Type B pancreatic cell (in vitro differentiated cells): ENCODE data around the gene FIG4. TPM values are rescaled to one million over a fixed set of nuclear protein-coding genes. Genes with fewer than 3 reads are reported as not detected.

Experiments used
- DNase-seq: peaks from one replicate; pipeline ENCODE4 v3.0.0; 2021; ENCODE audit warnings: mixed read lengths; ENCODE audit not compliant: unreplicated experiment; ENCODE audit errors: extremely low spot score
- H3K27ac Mint-ChIP-seq: 2 replicates; pipeline ENCODE4 v1.8.0; 2021; ENCODE audit warnings: mild to moderate bottlenecking, mixed read lengths
- H3K27me3 Mint-ChIP-seq: 2 replicates; pipeline ENCODE4 v1.8.0; 2021; ENCODE audit warnings: mixed read lengths
- H3K36me3 Mint-ChIP-seq: 2 replicates; pipeline ENCODE4 v1.8.0; 2021; ENCODE audit warnings: mixed read lengths
- H3K4me1 Mint-ChIP-seq: one replicate; pipeline ENCODE4 v1.8.0; 2021; ENCODE audit warnings: mixed read lengths; ENCODE audit not compliant: unreplicated experiment
- H3K4me3 Mint-ChIP-seq: 2 replicates; pipeline ENCODE4 v1.8.0; 2021; ENCODE audit warnings: mild to moderate bottlenecking, mixed read lengths
- H3K9me3 Mint-ChIP-seq: 2 replicates; pipeline ENCODE4 v1.8.0; 2021; ENCODE audit warnings: mixed read lengths
- total RNA-seq: library from RNA; stranded (reverse); gene quantifications from 2 replicates; pipeline ENCODE4 v1.2.1, GENCODE V29; 2021; ENCODE audit warnings: low replicate concordance
- TF ChIP-seq, protein P1 (sequence below): fragments of 200-600 bp; sonication (generic); conservative IDR thresholded peaks from 2 replicates; pipeline ENCODE4 v1.5.0; 2021; ENCODE audit warnings: antibody characterized with exemption, mild to moderate bottlenecking

The FIG4 gene
- total RNA-seq, 1 donor from 2014 or later, result 15.4 TPM

DNA sequence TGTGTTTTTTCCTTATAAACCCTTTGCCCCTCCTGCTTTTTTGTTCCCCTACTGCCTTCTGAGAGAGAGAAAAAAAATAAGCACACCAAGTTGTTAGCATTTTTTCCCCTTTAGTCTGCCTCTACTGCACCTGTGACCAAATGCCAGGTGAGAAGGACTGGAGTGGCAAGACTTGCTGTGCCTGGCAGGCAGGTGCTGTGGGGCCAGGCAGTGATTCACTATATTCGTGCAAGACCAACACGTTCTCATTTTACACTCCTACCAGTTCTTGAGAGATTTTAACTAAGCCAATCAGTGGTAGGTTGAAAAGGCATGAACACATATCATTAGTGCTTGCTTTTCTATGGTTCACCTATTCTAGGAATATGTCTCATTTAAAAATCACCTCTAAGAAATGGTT is 109.7 kb downstream of the FIG4 start:
- DNase-seq, result no peak
- no peak overlapping the region for H3K4me3 Mint-ChIP-seq
- no peaks in the 10 kb centered on the region for H3K9me3 Mint-ChIP-seq
- peaks cover 12% of the 10 kb centered on the region for H3K36me3 Mint-ChIP-seq
- TF ChIP-seq, protein P1, sequence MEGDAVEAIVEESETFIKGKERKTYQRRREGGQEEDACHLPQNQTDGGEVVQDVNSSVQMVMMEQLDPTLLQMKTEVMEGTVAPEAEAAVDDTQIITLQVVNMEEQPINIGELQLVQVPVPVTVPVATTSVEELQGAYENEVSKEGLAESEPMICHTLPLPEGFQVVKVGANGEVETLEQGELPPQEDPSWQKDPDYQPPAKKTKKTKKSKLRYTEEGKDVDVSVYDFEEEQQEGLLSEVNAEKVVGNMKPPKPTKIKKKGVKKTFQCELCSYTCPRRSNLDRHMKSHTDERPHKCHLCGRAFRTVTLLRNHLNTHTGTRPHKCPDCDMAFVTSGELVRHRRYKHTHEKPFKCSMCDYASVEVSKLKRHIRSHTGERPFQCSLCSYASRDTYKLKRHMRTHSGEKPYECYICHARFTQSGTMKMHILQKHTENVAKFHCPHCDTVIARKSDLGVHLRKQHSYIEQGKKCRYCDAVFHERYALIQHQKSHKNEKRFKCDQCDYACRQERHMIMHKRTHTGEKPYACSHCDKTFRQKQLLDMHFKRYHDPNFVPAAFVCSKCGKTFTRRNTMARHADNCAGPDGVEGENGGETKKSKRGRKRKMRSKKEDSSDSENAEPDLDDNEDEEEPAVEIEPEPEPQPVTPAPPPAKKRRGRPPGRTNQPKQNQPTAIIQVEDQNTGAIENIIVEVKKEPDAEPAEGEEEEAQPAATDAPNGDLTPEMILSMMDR, result no peak
- H3K27ac Mint-ChIP-seq, result no peak overlapping the region
- no peaks in the 10 kb centered on the region for H3K4me1 Mint-ChIP-seq
- H3K27me3 Mint-ChIP-seq, result no peaks in the 10 kb centered on the region

DNA sequence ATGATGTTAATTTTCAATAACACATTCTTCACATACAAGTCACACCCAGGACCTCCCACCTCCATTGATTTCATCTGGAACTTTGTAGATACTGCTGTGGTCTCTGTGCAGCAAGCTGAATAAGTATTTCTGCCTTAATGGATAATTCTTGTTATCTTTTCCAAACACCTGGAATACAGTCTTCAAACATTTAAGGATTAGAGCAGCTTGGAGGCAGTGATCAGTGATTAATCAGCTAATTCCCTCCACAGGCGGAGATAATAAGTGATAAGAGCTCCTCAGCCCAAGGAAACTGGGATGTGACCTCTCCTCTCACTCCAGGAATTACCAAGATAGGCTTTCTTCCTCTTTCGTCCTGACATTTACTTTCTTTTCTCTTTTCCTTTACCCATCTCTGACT is 110.7 kb downstream of the FIG4 start:
- Mint-ChIP-seq H3K36me3 (peaks cover 12% of the 10 kb centered on the region), H3K9me3 (no peaks in the 10 kb centered on the region), H3K4me1 (no peaks in the 10 kb centered on the region), H3K27ac (no peak overlapping the region), H3K27me3 (no peaks in the 10 kb centered on the region), H3K4me3 (no peak overlapping the region)
- DNase-seq, result no peak
- TF ChIP-seq, protein P1, result no peak

DNA sequence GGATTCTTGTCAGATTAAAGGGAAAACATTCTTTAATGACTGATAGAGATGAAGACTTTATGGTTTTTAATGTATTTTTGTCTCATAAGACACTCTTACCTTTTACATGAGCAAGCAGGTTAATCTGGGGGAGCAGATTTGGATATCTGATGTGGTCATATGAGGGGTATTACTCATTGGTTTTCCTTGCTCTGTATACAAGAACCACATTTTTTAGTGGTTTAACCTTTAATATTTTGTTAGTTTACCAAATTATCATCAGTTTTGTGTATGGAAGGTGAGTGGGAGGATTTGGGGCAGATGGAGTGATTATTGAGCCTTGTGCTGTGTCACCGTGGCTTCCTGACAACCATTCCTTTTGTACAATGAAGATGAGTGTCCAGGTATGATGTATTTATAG is 112.9 kb downstream of the FIG4 start:
- no peak for DNase-seq
- H3K36me3 Mint-ChIP-seq, result peaks cover 6% of the 10 kb centered on the region
- TF ChIP-seq, protein P1, result no peak
- H3K4me3 Mint-ChIP-seq, result no peak overlapping the region
- H3K4me1 Mint-ChIP-seq, result no peaks in the 10 kb centered on the region
- no peak overlapping the region for H3K27ac Mint-ChIP-seq
- H3K9me3 Mint-ChIP-seq, result peaks cover 4% of the 10 kb centered on the region
- no peaks in the 10 kb centered on the region for H3K27me3 Mint-ChIP-seq

DNA sequence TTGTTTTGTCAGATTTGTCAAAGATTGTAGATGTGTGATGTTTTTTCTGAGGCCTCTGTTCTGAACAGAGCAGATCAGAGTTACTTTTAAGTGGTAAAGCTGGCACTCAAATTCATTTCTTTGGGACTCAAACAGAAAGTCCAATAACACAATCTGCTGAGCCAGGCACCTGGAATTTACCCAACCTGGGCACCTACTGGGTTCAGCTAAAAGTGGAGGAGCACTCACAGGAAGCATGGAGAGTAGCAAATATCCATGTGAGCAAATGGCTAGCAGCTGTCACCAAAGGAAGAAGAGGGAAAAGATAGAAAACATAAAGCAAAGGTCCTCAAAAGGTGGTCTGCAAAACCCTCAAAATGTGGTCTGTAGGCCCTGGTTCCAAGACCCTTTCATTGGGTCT is 116.8 kb downstream of the FIG4 start:
- no peak for DNase-seq
- no peak overlapping the region for H3K27ac Mint-ChIP-seq
- H3K4me1 Mint-ChIP-seq, result no peaks in the 10 kb centered on the region
- TF ChIP-seq, protein P1, result no peak
- H3K27me3 Mint-ChIP-seq, result no peaks in the 10 kb centered on the region
- H3K9me3 Mint-ChIP-seq, result peaks cover 4% of the 10 kb centered on the region
- no peak overlapping the region for H3K4me3 Mint-ChIP-seq
- H3K36me3 Mint-ChIP-seq, result peaks cover 3% of the 10 kb centered on the region

DNA sequence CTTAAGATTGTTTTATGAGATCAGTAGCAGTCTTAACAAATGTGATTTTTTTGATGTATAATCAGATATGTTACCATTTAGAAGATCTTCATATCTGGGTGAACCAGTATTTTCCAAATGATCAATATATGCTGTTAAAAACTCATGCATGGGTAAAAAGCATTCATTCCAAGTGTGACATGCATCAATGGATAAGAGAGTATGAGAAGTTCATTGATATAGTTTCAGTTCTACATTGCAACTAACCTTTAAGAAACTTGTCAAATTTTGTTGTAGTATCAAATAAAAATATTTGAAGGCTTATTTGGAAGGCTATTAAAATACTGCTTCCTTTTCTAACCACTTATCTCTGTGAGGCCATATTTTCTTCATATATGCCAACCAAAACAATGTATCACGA is 117.7 kb downstream of the FIG4 start:
- TF ChIP-seq, protein P1, result no peak
- Mint-ChIP-seq H3K9me3 (peaks cover 4% of the 10 kb centered on the region), H3K27me3 (no peaks in the 10 kb centered on the region)

DNA sequence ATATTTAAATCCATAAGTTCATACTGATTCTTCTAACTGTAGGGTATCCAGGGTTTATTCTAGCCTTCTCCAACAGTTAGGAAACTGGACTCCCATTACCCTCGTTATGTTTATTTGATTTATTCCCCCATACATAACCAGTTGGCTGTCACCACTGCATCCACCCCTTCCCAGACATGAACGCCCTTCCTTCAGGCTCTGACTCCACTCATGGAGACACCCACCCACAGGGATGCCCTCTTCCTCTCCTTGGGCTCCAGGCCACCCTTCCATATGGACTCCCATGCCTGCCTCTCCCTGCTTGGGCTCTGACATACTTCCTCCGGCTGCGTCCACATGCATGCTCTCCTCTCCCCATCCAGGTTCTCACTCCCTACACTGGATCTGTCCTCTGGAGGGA is 124.0 kb downstream of the FIG4 start:
- Mint-ChIP-seq H3K27me3 (no peaks in the 10 kb centered on the region), H3K9me3 (no peaks in the 10 kb centered on the region), H3K36me3 (no peaks in the 10 kb centered on the region), H3K4me3 (no peak overlapping the region), H3K27ac (no peak overlapping the region), H3K4me1 (no peaks in the 10 kb centered on the region)
- TF ChIP-seq, protein P1, result no peak
- no peak for DNase-seq

More for the DNA sequence above, 117.7 kb downstream of the FIG4 start:
- no peak for DNase-seq
- Mint-ChIP-seq H3K4me3 (no peak overlapping the region), H3K36me3 (no peaks in the 10 kb centered on the region), H3K27ac (no peak overlapping the region), H3K4me1 (no peaks in the 10 kb centered on the region)
